K562 (cell line): Measurements from ENCODE around the gene PIM3. TPM values are rescaled to one million over a fixed set of nuclear protein-coding genes. Genes with fewer than 3 reads are reported as not detected.

ENCODE experiments used
- ATAC-seq: fragments of 200-7000 bp; cut with Tn5 transposase; 3 replicates; pipeline ENCODE4 v1.9.1; 2020; ENCODE audit warnings: moderate library complexity
- BruUV-seq: library from RNA; stranded (reverse); fragments of 400-500 nt; replicated peaks from 2 replicates; lab custom pipeline; 2021; lab: Mats Ljungman, UMichigan
- CTCF ChIA-PET: fragments of 300-600 bp; formaldehyde crosslinking; extraction: SDS; loops from one replicate; lab custom pipeline; 2021; ENCODE audit warnings: low intra/inter-chr PET ratio; lab: Yijun Ruan, JAX
- POLR2A ChIA-PET: fragments of 300-600, 350-650 bp; sonication (Branson Sonifier 250); formaldehyde crosslinking; extraction: SDS; loops from one replicate; lab custom pipeline; 2021; ENCODE audit warnings: antibody characterized with exemption, inconsistent platforms; lab: Yijun Ruan, JAX
- DNase-seq, 4 experiments: peaks; one replicate each; pipeline versions ENCODE4 v3.0.0 to v3.0.0-alpha.2; 2011 to 2018; ENCODE audit warnings: low spot score in 3 of 4, mixed read lengths in 3 of 4; ENCODE audit errors: extremely low read depth in 1 of 4
- FAIRE-seq: peaks from 2 replicates; lab custom pipeline; 2011; peaks lifted over from hg19 to GRCh38; lab: Jason Lieb, UNC
- H2AFZ ChIP-seq: 2 replicates; pipeline ENCODE4 v1.6.0; 2011; ENCODE audit warnings: low read depth, low read length, control low read depth, inconsistent platforms
- H3K27ac ChIP-seq: fragments of 200-600 bp; 3 replicates; pipeline ENCODE4 v1.8.0; 2011; ENCODE audit warnings: low read depth, mild to moderate bottlenecking, control low read depth, inconsistent platforms, low read length, moderate library complexity, mixed read lengths; ENCODE audit errors: extremely low read depth
- H3K27me3 ChIP-seq, 2 experiments: fragments of 300-600 bp in 1 of 2; 2 replicates in 1 of 2; 3 replicates in 1 of 2; pipeline versions ENCODE4 v1.6.0 to v1.8.0; 2011; ENCODE audit warnings: inconsistent platforms in 2 of 2, low read length in 2 of 2, mild to moderate bottlenecking in 1 of 2, mixed read lengths in 1 of 2, moderate library complexity in 1 of 2; ENCODE audit not compliant: control insufficient read depth in 2 of 2, insufficient read depth in 2 of 2
- H3K36me3 ChIP-seq: fragments of 300-600 bp; 3 replicates; pipeline ENCODE4 v1.8.0; 2011; ENCODE audit warnings: mild to moderate bottlenecking, low read length, inconsistent platforms; ENCODE audit not compliant: control insufficient read depth, insufficient read depth
- H3K4me1 ChIP-seq, 2 experiments: fragments of 200-600 bp in 1 of 2; replicated peaks in 1 of 2; 2 replicates in 1 of 2; 3 replicates in 1 of 2; pipeline versions ENCODE4 v1.5.1 to v1.8.0; 2011; ENCODE audit warnings: inconsistent platforms in 2 of 2, low read length in 2 of 2, mild to moderate bottlenecking in 1 of 2, mixed read lengths in 1 of 2, moderate library complexity in 1 of 2; ENCODE audit not compliant: control insufficient read depth in 2 of 2, insufficient read depth in 2 of 2
- H3K4me2 ChIP-seq: 2 replicates; pipeline ENCODE4 v1.6.1; 2011; ENCODE audit warnings: low read length, control low read depth, inconsistent platforms, mixed read lengths; ENCODE audit not compliant: insufficient read depth
- H3K4me3 ChIP-seq: fragments of 200-600 bp; sonication (generic), shearing (Covaris generic); 2 replicates; pipeline ENCODE4 v1.5.1; 2016; ENCODE audit warnings: control low read depth, inconsistent platforms
- H3K79me2 ChIP-seq: fragments of 200-600 bp; 3 replicates; pipeline ENCODE4 v1.8.0; 2011; ENCODE audit warnings: low read length, inconsistent platforms; ENCODE audit not compliant: control insufficient read depth, insufficient read depth
- H3K9ac ChIP-seq, 2 experiments: 2 replicates each; pipeline versions ENCODE4 v1.6.0 to v1.6.1; 2011; ENCODE audit warnings: low read depth in 2 of 2, low read length in 2 of 2, control low read depth in 1 of 2, inconsistent platforms in 1 of 2, mild to moderate bottlenecking in 1 of 2, mixed read lengths in 1 of 2; ENCODE audit not compliant: insufficient read depth in 1 of 2
- H3K9me1 ChIP-seq: one replicate; pipeline ENCODE4 v1.6.0; 2011; ENCODE audit warnings: inconsistent platforms, mild to moderate bottlenecking, low read length, moderate library complexity; ENCODE audit not compliant: control insufficient read depth, insufficient read depth
- H3K9me3 ChIP-seq: replicated peaks from 2 replicates; pipeline ENCODE4 v1.5.1; 2011; ENCODE audit warnings: low read depth, low read length, inconsistent platforms; ENCODE audit not compliant: control insufficient read depth, insufficient read depth
- H4K20me1 ChIP-seq: replicated peaks from 2 replicates; pipeline ENCODE4 v1.6.1; 2011; ENCODE audit warnings: low read length, inconsistent platforms, mixed read lengths; ENCODE audit not compliant: control insufficient read depth, insufficient read depth
- HCFC1 ChIP-seq: IDR thresholded peaks from 2 replicates; pipeline ENCODE4 v1.6.1; 2012; ENCODE audit warnings: low read depth, low read length, improper control_type of control experiment
- KDM5B ChIP-seq: fragments of 200-600 bp; sonication (generic); IDR thresholded peaks from 2 replicates; pipeline ENCODE4 v1.6.1; 2012; ENCODE audit warnings: low read depth, mild to moderate bottlenecking, moderate library complexity, low read length, control low read depth, inconsistent platforms; ENCODE audit not compliant: insufficient replicate concordance
- POLR2G ChIP-seq: fragments of 200-400 bp; formaldehyde crosslinking; IDR thresholded peaks from 2 replicates; pipeline ENCODE4 v1.6.1; 2017; ENCODE audit warnings: low read depth, mild to moderate bottlenecking, antibody characterized with exemption, low read length, moderate library complexity
- TFAP4 ChIP-seq: sonication (generic); formaldehyde crosslinking; IDR thresholded peaks from 2 replicates; pipeline ENCODE4 v1.8.0; 2022; ENCODE audit warnings: missing genetic modification reagents, mild to moderate bottlenecking, moderate library complexity, borderline replicate concordance
- ZNF740 ChIP-seq, 3 experiments: fragments of 200-800 bp in 1 of 3; sonication (Bioruptor generic) in 1 of 3; sonication (generic) in 1 of 3; formaldehyde crosslinking in 1 of 3; IDR thresholded peaks; 2 replicates each; pipeline versions ENCODE4 v1.6.1 to v1.8.0; 2016 to 2022; ENCODE audit warnings: mild to moderate bottlenecking in 2 of 3, missing compliant biosample characterization in 2 of 3, missing genetic modification characterization in 2 of 3, missing genetic modification reagents in 1 of 3
- WGBS: fragments of 100-300 bp; shearing (Covaris generic); methylation state at CpG from one replicate; pipeline ENCODE4 v1.1.6; 2016; ENCODE audit warnings: low coverage, mixed read lengths; ENCODE audit not compliant: insufficient coverage; ENCODE audit errors: missing lambda C conversion rate; 5-methylcytosine and 5-hydroxymethylcytosine counted together
- in situ Hi-C: fragments of 300-500 bp; cut with MboI; formaldehyde crosslinking; loops from 4 replicates; pipeline ENCODE4 v1.15.0; 2018; ENCODE audit warnings: inconsistent platforms, mixed read lengths
- intact Hi-C: fragments of 100-400 bp; cut with micrococcal nuclease; formaldehyde crosslinking; loops from 2 replicates; pipeline ENCODE4 v1.14.2; 2022
- polyA plus RNA-seq, 8 experiments: library from polyadenylated mRNA; depleted of rRNA in 4 of 8; stranded (reverse) in 5 of 8; unstranded in 3 of 8; fragments of >200 nt; fragmentation: Nextera tagmentation in 2 of 8; fragmentation: Illumina TruSeq in 1 of 8; extraction: Ambion mirVana in 2 of 8; extraction: Trizol in 1 of 8; gene quantifications; 2 replicates each; pipeline versions ENCODE4 v1.2.1 to v1.2.3, GENCODE V29; 2011 to 2014; ENCODE audit warnings: inconsistent platforms in 1 of 8, missing spikeins in 1 of 8
- total RNA-seq, 7 experiments: library from RNA; depleted of rRNA in 6 of 7; stranded (reverse); fragments of >200 nt in 6 of 7; fragmentation: Illumina TruSeq in 2 of 7; extraction: Trizol in 2 of 7; gene quantifications; 2 replicates each; pipeline versions ENCODE4 v1.2.1 to v1.2.3, GENCODE V29; 2011 to 2021; ENCODE audit warnings: low replicate concordance in 1 of 7
- TF ChIP-seq, protein P1 (sequence below): sonication (generic); formaldehyde crosslinking; IDR thresholded peaks from 2 replicates; pipeline ENCODE4 v1.4.0; 2020; ENCODE audit warnings: mild to moderate bottlenecking, missing genetic modification reagents

The PIM3 gene
- total and polyA plus RNA-seq, 9 of the 15 experiments (the other 6 are each of a cell fraction or from before 2014, with no cell fraction given) = 0.24 to 40.5 (median 5.3) TPM

- FAIRE-seq (no peak), DNase-seq (peak in 2 of 4 experiments; percentile 15 to 28), ATAC-seq (no peak)
- Histone ChIP-seq H3K27me3 (no peaks in the 10 kb centered on the region), H3K4me2 (peak overlapping the region; percentile 90), H4K20me1 (peaks cover 15% of the 10 kb centered on the region), H3K79me2 (peaks cover 42% of the 10 kb centered on the region), H3K9me3 (no peaks in the 10 kb centered on the region), H3K9me1 (no peaks in the 10 kb centered on the region), H2AFZ (peak overlapping the region; percentile 70; the same call in 1 of the 2 replicates), H3K27ac (peak overlapping the region; percentile 94), H3K4me1 (peaks cover 20 to 86% of the 10 kb centered on the region in 2 experiments), H3K9ac (peak overlapping the region; percentile 88 to 95), H3K36me3 (peaks cover 24% of the 10 kb centered on the region; the same call in 1 of the 3 replicates)
- BruUV-seq = no TSS peak
- ChIA-PET CTCF (no interaction called here), POLR2A (interaction anchor here (0.5 to 2.9 kb wide), 6 partner anchors 7 to 692 kb away, joined by 3 to 10 read pairs (median 4); no protein-coding TSS in a partner anchor)
- in situ Hi-C loops = no loop called here
- intact Hi-C loops = no loop called here
- peak; percentile 15 for TF ChIP-seq KDM5B
- TF ChIP-seq, protein P1, sequence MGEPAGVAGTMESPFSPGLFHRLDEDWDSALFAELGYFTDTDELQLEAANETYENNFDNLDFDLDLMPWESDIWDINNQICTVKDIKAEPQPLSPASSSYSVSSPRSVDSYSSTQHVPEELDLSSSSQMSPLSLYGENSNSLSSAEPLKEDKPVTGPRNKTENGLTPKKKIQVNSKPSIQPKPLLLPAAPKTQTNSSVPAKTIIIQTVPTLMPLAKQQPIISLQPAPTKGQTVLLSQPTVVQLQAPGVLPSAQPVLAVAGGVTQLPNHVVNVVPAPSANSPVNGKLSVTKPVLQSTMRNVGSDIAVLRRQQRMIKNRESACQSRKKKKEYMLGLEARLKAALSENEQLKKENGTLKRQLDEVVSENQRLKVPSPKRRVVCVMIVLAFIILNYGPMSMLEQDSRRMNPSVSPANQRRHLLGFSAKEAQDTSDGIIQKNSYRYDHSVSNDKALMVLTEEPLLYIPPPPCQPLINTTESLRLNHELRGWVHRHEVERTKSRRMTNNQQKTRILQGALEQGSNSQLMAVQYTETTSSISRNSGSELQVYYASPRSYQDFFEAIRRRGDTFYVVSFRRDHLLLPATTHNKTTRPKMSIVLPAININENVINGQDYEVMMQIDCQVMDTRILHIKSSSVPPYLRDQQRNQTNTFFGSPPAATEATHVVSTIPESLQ = no peak
- 0 out of 2 replicates have a peak, but pooled peaks have one; percentile 22 for TF ChIP-seq ZNF740 (CRISPR knock-in tag; IDR thresholded peaks at IDR 0.05)
- TF ChIP-seq ZNF740 (tag; IDR thresholded peaks at IDR 0.05) = no peak
- 0 out of 2 replicates have a peak, but pooled peaks have one; percentile 17 for TF ChIP-seq TFAP4
- TF ChIP-seq POLR2G = 0 out of 2 replicates have a peak, but pooled peaks have one; percentile 17
- TF ChIP-seq HCFC1 = no peak
- TF ChIP-seq, all 486 proteins: peak for 4
- peak overlapping the region; percentile 76 for H3K4me3 ChIP-seq
- whole genome bisulfite sequencing = 72% methylated on average over 21 of the region's 29 CpGs
Measured at GRCh38 chr22:49958931-49959781, 1.4 kb upstream of the PIM3 start.
